ENCODE data around the gene VCL.
A peak's percentile ranks its signal among the peaks of the same experiment; 100 is the strongest.
"Not testable (repeated sequence)": the region's sequence is repeated elsewhere in the genome, so short reads cannot be mapped to it uniquely, and the experiment has no call there.

VCL gene

DNA sequence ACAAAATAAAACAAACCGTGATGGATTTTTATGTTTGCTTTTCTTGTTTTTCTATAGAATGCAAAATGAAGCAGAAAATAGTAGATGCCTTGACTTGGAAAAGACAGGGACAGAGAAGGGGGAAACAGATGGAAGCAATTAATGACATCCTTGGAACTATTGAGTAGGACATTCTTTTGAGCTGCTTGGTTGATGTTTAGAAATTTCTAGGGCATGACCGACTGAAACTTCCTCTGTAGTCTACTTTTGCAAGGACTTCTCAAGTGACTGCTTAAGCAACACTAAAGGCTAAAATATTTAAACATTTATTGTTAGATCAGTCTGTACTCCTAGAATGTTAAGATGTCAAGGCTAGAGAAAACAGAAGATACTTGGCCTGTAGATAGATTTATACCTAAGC is 49.4 kb downstream of the VCL start:
- no peak for DNase-seq

DNA sequence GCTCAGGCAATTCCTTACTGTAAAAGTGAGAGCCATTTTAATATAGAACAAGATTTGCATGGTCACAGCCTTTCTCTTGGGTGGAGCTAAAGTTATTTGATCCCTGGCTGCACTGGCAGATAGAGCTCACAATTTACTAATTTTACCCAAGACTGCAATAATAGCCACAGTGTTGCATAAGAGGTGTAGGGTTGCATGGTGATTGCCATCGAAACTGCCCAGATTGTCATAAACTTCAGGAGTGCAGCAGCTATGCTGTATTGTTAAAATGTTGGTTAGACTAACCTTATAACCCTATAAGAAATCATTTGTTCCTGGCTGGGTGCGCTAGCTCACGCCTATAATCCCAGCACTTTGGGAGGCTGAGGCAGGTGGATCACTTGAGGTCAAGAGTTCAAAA is 50.0 kb downstream of the VCL start:
- DNase-seq, result no peak

DNA sequence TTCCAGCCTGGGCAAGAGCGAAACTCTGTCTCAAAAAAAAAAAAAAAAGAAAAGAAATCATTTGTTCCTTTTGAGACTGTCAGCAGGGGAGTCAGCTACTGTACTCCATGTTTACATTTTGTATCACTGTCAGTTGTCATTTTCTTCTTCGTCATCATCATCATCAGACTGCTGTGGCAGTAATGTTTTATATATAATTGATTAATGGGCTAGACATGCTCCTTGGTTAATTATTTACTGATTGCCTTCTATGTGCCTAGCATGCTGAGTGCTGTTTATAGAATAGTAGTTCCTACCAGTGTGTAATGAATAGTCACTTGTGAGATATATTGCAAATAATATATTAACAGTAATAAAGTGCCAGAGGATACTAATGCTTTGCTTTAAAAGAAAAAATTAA is 50.5 kb downstream of the VCL start:
- no peak for DNase-seq

DNA sequence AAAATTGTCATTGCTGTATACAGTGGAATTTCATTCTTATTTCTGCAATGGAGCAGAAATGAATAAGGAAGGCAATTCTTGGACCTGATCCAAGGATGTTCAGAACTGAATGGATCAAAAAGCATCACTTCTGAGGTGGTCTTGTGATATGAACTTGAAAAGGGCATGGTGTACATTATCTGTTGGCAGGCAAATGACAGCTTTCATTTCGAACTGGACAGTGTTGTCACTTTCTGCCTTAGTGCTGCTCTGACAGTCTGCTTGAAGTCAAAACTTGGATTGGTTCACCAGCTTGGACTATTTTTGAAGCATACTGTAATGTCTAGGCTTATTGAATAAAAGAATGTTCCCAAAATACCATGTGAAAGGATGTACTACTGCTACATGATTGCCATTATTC is 52.0 kb downstream of the VCL start:
- no peak for DNase-seq

DNA sequence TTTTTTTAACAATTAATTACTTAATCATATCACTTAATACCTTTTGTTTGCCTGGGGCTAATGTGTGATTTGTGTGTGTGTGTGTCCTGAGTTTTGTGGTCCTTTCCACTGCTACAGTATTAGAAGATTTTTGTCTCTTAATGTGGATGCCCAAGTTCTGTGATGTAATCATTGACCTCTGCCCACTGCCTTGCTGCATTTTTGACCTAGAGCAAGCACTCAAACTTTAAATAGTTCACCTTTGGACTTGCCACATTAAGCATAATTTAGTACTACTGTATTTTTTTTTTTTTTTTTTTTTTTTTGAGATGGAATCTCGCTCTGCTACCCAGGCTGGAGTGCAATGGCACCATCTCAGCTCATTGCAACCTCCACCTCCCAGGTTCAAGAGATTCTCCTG is 52.7 kb downstream of the VCL start:
- DNase-seq, result no peak

DNA sequence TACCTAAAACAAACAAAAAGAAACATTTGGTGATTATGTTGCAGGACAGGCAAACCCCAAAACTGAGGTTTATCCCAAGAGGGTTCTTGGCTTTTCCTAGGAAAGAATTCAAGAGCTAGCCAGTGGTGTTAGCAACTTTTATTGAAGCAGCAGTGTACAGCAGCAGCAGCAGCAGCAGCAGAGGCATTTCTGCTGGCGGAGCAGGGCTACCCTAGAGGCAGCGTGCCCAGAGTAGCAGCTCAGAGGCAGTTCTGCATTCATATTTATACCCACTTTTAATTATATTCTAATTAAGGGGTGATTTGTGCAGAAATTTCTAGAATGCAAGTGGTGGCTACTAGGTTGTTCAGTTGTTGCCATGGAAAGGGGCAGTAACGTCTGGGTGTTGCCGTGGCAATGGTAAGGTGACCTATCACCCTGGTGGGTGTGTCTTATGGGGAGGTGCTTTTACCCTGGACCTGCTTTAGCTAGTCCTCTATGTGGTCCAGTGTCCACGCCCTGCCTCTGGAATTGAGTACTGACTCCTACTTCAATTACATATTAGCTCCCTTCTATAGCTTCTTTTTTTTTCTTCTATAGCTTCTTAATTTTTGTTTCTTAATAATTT is 53.9 kb downstream of the VCL start:
- no peak for DNase-seq

DNA sequence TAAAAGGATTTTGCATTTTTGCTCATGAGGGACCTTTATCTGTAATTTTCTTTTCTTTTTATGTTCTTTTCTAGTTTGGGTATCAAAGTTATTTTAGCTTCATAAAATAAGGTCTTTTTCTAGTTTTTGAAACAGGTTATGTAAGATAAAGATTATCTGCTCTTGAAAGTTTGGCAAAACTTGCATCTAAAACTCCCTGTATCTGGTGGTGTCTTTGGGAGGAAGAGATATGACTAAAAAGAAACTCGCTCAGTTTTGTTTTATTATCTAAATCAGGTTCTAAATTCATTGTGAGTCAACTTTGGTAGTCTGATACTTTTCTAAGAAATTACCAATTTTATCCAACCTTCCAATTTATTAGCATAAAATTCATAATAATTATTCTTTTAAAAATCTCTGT is 55.1 kb downstream of the VCL start:
- no peak for DNase-seq

DNA sequence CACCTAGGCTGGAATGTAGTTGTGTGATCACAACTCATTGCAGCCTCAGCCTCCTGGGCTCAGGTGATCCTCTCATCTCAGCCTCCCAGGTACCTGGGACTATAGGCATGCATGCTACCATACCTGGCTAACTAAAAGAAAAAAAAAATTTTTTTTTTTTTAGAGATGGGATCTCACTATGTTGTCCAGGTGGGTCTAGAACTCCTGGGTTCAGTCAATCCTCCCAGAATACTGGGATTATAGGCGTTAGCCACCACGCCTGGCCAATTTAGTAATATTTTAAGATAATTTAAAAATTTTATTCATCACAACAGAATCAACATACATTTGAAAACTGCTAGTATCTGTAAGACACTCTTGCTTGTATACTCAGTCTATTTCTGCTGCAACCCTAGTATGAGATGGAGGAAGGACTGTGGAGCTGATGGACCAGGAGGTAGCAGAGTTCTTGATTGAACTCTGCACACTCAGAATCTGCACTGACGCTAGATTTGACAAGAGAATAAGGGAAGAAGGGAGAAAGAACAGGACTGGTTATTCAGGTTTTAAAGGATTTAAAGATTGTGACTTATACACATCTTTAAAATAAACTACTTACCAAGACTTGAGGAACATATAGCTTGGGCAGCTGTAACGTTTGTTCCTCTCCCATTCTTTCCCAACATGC is 57.6 kb downstream of the VCL start:
- no peak for DNase-seq

DNA sequence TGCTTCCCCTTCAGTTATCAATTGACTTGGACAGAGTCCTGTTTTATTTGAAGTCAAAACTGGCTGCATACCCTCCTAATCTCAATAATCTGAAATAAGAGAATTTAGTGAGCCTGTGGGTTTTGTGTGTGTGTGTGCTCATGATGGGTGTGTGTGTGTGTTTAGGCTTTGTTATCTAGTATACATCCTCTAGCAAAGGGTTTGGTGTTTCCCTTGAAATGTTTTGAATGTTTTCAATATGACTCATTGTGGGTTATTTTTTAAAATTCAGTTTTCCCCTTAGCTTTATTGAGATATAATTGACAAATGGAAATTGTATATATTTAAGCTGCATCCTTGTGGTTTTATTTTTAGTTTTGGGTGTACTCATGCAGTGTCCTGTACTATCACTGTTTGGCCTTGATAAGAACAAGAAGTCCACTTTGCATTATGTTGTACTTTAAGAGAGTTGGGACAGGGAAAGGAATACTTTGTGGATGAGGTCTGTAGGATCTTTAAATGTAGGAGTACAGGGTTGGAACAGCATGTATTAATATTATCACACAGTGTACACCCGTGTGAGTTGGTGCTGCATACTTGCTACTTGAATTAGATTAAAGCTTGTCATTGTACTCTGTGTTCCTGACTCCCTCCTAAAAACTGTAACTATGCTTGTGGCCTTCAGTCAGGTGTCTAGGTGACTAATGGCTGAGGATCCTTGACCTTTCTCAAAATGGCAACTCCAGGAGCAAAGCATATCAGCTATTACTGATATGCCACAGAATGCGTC is 58.3 kb downstream of the VCL start:
- no peak for DNase-seq

DNA sequence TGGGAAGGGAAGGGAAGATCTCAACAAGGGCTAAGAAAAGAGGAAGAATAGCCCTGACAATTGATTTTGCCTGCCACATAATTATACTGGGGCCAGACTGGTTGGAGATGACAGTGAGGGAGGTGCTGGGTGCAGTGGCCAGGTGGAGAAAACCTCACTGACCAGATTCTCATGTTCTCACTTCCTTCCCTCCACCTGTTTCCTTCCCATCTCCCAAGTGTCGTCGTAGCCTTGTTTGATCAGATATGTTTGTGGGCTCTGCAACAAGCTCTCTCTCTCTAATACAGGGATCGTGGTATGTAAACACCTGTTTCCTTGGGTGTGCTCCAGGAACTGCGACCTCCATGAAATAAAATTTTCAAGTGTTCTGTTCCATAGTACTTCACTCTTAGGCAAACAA is 60.2 kb downstream of the VCL start:
- DNase-seq, result no peak

DNA sequence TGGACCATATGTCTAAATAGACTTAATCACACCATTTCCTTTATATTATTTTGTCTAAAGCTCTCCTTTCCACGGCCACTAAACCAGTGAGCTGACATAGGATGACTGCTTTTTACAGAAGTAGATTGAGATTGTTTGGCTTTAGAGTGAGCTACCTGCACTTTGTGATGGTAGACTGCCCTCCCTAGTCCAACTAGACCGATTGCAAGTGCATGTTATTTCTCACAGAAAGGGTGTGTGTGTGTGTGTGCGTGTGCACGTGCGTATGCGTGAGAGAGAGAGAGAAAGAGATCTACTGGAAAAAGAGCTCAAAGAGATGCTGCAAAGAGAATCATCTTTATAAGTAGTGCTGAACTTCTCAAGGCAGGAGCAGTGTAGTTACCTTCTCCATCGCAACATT is 60.7 kb downstream of the VCL start:
- DNase-seq, result peak; percentile 6

DNA sequence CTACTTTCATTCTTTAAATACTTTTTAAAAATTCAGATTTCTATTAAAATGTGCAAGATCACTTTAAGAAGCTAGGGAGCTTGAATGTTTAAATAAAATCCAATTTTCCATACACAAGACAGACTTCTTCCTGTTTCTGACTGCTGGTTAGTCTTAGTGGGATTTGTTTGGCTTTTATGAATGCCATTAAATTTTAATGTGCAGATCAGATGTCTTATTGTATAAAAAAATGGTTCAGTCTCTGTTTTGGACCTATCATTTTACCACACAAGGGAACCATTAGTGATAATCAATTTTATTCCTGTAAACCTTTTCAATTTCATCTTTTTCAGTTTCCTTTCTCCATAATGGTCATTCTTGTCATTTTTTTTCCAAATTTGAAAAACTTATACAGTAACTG is 63.2 kb downstream of the VCL start:
- no peak for DNase-seq

DNA sequence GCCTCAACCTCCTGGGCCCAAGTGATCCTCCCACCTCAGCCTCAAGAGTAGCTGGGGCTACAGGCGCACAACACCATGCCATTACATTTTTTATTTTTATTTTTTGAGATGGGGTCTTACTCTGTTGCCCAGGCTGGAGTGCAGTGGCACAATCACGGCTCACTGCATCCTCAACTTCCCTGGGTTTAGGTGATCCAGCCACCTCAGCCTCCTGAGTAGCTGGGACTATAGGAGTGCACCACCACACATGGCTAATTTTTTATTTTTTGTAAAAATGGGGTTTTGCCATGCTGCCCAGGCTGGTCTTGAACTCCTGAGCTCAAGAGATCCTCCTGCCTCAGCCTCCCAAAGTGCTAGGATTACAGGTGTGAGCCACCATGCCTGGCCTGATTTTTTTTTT is 64.1 kb downstream of the VCL start:
- not testable (repeated sequence) for DNase-seq

DNA sequence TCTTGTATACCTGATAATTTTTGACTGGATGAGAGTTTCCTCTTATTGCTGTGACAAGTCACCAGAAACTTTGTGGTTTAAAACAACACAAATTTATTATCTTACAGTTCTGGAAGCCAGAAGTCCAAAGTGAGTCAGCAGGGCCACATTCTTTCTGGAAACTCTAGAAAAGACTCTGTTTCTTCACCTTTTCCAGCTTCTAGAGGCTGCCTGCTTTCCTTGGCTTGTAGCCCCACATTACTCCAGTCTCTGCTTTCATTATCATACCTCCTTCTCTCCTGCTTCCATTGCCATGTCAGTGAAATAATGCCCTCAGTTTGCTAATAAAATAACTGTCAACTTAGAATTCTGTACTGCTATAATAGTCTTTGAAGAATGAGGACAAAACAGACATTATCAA is 65.3 kb downstream of the VCL start:
- DNase-seq, result no peak

DNA sequence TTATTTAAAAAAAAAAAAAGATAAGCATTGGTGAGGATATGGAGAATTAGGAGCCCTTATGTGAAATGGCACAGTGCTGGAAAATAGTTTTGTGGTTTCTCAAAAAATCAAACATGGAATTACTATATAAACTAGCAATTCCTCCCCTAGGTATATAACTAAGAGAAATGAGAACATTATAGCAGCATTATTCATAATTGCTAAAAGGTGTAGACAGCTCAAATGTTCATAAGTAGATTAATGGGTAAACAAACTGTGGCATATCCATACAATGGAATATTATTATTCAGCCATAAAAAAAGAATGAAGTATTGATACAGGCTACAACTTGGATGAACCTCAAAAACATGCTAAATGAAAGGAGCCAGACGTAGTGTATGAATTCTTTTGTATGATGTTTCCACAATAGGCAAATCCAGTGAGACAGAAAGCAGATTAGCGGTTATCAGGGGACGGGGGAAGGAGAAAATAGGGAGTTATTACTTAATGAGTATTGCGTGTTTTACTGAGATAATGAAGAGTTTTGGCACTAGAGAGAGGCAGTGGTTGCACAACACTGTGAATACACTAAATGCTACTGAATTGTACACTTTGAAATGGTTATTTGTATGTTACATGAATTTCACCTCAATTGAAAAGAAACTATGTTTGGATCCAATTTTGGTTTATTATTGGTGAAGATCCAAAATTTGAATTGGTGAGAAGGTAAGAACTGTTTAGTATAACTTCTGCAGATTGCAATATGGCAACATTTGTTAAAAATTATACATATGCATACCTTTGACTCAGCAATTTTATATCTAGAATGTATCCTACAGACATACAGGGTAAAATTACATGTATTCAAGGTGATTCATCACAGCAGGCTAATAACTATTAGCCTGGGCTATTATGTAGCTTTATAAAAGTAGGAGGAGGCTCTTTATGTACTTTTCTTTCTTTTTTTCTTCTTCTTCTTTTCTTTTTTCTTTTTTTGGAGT is 69.7 kb downstream of the VCL start:
- DNase-seq, result no peak

DNA sequence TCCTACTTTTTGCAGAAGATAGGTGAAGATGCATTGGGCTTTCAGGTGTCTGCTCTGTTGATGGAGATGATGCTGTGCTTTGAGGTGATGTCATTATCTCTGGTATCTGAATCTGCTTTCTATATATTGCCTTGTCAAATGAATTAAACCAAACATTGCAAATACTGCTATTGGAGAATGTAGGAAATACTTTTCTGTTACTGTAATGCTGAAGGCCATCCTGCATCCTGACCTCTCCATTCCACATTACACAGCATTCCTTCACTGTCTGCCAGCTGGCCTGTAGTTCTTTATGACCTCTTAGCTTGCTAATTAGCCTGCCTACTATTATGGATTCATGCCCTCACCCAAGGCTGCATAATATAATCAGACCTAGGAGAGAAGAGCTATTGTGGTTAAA is 73.2 kb downstream of the VCL start:
- DNase-seq, result no peak

DNA sequence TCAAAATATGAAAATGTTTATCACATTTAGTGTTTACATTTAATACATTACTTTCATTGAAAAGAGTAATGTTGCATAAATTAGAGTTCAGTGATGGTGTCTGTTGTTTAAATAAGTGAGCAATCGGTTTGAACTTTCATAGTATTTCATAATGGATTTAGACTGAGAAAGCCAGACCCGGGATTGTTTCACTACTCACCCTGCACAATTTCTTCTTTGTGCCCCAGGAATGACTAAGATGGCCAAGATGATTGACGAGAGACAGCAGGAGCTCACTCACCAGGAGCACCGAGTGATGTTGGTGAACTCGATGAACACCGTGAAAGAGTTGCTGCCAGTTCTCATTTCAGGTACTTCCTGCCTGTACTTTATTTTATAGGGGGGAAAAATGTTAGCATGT is 74.6 kb downstream of the VCL start:
- no peak for DNase-seq

DNA sequence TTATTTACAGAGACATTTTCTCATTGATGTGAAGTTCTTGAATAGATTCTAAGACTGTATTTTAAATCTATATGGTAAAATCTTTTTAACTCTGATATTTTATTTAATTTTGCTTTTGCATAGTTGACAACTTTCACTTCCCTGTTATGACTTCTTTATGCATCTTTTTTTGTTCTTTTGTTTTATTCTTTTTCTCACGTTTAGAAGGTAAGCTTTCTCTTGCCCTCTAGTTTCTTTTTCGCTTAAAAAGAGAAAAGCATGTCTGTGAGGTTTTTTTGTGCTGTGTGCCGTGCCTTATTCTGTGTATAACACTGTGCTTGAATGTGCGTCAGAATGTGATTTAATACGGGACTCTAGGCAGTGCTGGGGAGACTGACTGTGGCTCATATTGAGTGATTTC is 78.0 kb downstream of the VCL start:
- DNase-seq, result no peak

DNA sequence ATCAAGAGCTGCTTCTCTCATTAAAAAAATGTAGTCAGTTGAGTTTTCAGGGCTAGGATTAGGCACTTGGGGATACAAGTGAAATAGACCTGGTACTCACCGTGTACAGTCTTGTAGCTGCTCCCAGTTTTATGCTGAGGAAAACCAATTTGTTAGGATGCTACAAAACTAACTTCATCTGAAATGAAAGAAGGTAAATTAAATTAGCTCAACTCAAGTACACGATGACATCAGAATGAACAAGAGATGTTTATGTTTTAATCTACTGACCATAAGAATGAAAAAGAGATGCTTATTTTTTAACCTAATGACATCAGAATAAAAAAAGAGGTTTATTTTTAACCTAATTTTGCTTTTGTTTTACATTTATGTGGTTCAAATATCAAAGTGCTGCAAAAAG is 79.0 kb downstream of the VCL start:
- DNase-seq, result no peak

DNA sequence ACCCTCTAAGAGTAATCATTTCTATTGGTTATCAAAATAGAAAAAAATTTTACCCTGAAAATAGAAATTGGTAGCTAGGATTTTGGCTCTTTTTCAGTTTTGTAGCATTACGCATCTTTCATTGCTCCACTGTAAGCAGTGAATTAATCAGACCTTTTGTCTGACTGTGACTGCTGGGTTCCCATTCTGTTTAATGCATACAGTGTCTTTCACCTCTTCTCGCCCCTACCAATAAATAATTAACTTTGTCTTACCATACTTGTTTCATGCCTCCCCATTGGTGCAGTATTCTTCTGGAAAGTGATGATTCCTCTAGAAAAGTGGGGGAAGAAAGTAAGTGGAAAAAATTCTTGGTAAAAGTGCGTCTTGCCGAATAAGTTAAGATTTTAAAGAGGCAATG is 79.5 kb downstream of the VCL start:
- DNase-seq, result no peak

DNA sequence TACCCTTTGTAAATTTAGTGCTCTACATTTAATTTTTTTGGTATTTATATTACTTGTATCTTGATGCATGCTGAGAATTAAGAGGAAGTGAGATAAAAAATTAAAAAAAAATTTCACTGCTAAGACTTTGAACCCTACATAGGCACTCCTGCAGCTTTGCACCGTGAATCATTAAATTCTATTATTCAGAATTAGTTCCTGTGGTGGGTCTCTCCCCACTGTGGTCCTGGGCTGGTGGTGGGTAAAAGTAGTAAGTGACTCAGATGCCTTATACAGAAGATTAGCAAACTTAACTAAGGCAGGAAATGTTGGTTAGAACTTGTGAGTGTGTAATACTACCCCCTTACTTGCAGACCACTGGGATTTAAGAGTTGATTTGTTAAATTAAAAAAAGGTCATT is 80.1 kb downstream of the VCL start:
- no peak for DNase-seq

DNA sequence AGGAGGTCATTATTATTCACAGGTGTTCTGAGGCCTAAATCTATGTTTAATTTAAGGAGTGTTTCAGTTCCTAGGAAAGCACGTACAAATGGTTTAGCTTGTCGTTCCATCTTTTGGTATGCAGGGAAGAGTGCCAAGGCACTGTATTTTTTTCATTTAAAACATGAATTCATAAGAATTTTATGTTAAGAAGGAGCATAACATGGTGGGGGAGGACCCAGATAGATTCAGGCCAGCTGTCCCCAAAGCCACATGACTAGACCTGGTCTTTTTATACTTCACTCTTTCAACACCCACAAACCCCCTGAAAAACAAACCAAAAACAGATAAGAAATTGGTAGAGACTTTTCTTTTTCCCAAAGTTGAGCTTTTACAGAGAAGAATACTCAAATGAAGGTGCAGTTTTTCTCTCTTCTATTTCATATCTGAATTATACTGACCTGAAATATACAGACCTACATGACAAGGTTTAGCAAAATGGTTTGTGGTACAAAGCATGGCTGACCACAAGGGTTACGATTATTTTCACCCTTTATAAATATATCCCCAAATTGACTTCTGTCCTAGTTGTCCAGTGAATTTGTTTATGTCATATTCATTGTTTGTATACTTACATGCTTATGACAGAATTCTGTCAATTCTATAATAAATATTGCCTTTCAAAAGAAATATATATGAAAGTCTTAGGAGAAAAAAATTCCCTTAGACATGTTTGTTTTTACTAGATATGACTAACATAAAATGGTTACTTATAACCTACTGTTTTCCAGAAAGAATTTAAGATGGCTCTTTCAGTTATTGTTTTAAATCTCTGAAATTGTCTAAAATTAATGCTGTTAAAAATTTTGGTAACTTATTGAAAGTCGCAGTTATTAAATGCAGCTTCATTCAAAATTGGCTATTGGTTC is 81.4 kb downstream of the VCL start:
- no peak for DNase-seq

All from NCI-H1694 (cell line).